Sigmoid colon (tissue), 4 donors: Measurements from ENCODE around the gene KLHL17.

Source experiments
- EP300 ChIP-seq, 4 donors: sonication (generic); formaldehyde crosslinking; IDR thresholded peaks; one replicate each; pipeline ENCODE4 v1.6.1; 2017; ENCODE audit warnings: antibody characterized with exemption in 4 of 4
- POLR2A ChIP-seq, 2 donors: fragments of 450-650 bp; IDR thresholded peaks; one replicate each; pipeline ENCODE4 v1.6.1; 2016; ENCODE audit warnings: antibody characterized with exemption in 2 of 2, mild to moderate bottlenecking in 2 of 2, moderate library complexity in 2 of 2
- POLR2AphosphoS5 ChIP-seq, 4 donors: sonication (generic); formaldehyde crosslinking; IDR thresholded peaks; one replicate each; pipeline ENCODE4 v1.6.1; 2017; ENCODE audit warnings: antibody characterized with exemption in 4 of 4
- TF ChIP-seq, protein P1 (sequence below), 4 experiments: fragments of 450-650 bp in 3 of 4; fragments of 200-600 bp in 1 of 4; IDR thresholded peaks; one replicate each; pipeline ENCODE4 v1.5.1; 2016 to 2019; ENCODE audit warnings: antibody characterized with exemption in 4 of 4, mild to moderate bottlenecking in 3 of 4, moderate library complexity in 2 of 4

DNA sequence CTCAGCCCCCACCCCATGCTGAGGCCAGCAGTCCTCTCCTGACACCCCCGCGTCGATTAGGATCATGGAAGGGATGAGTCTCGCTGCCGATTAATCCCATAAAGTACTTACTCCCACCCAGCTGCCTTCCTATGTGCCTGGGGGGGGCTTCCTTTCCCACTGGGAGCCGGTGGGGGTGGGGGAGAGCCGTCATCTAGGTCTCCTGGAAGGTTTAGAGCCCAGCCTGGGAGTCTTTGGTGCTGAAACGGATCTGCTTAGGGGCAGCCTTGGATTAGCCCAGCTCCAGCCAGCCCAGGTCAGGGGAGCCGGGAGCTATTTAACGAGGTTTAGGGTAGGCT, 26.8 kb upstream of the KLHL17 start:
- TF ChIP-seq POLR2AphosphoS5 (IDR thresholded peaks at IDR 0.05): no peak
- TF ChIP-seq, protein P1, sequence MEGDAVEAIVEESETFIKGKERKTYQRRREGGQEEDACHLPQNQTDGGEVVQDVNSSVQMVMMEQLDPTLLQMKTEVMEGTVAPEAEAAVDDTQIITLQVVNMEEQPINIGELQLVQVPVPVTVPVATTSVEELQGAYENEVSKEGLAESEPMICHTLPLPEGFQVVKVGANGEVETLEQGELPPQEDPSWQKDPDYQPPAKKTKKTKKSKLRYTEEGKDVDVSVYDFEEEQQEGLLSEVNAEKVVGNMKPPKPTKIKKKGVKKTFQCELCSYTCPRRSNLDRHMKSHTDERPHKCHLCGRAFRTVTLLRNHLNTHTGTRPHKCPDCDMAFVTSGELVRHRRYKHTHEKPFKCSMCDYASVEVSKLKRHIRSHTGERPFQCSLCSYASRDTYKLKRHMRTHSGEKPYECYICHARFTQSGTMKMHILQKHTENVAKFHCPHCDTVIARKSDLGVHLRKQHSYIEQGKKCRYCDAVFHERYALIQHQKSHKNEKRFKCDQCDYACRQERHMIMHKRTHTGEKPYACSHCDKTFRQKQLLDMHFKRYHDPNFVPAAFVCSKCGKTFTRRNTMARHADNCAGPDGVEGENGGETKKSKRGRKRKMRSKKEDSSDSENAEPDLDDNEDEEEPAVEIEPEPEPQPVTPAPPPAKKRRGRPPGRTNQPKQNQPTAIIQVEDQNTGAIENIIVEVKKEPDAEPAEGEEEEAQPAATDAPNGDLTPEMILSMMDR (IDR thresholded peaks at IDR 0.05): no peak
- TF ChIP-seq EP300 (IDR thresholded peaks at IDR 0.05): no peak
- TF ChIP-seq POLR2A (IDR thresholded peaks at IDR 0.05): no peak
